ENCODE measurements around the gene NACC2. TPM values are rescaled to one million over a fixed set of nuclear protein-coding genes. Genes with fewer than 3 reads are reported as not detected.

Gene NACC2
- polyA plus RNA-seq, 1 donor (not counting 4 experiments of a cell fraction or from before 2014, with no cell fraction given), result 4.6 TPM

GRCh38 chr9:136133959-136134484 is 38.9 kb upstream of the NACC2 start:
- dilution Hi-C loops (cut with MboI; ENCODE audit: extremely low pct_ligation_motif_present, low sequenced_read_pairs), result no loop called here
- H3K79me2 ChIP-seq (ENCODE audit: control insufficient read depth, insufficient read depth, low read length), result no peaks in the 10 kb centered on the region
- peak overlapping the region in 1 of 3 experiments; percentile 20 for H3K4me3 ChIP-seq (ENCODE audit: control insufficient read depth in 2 of 3, extremely low read depth in 1 of 3, insufficient read depth in 2 of 3, low read depth in 1 of 3, low read length in 3 of 3)
- FAIRE-seq (no peak), DNase-seq (ENCODE audit: low read depth, low spot score) (no peak)
- no peaks in the 10 kb centered on the region for H3K9me3 ChIP-seq (ENCODE audit: control insufficient read depth, low read depth, low read length)
- no peaks in the 10 kb centered on the region for H4K20me1 ChIP-seq (ENCODE audit: control insufficient read depth, extremely low read depth, insufficient read depth, low read length)
- peaks cover 80% of the 10 kb centered on the region for H3K27me3 ChIP-seq (ENCODE audit: control insufficient read depth, extremely low read depth, insufficient read depth, low read length)
- H3K9me1 ChIP-seq (ENCODE audit: control insufficient read depth, extremely low read depth, insufficient read depth, low read length), result no peaks in the 10 kb centered on the region
- H3K4me1 ChIP-seq (ENCODE audit: control insufficient read depth, extremely low read depth, insufficient read depth, low read length), result peaks cover 8% of the 10 kb centered on the region
- no peak overlapping the region for H3K9ac ChIP-seq (ENCODE audit: control insufficient read depth, extremely low read depth, insufficient read depth, low read length)
- H3K4me2 ChIP-seq (ENCODE audit: control insufficient read depth, extremely low read depth, insufficient read depth, low read depth, low read length), result peak overlapping the region; percentile 64
- H3K36me3 ChIP-seq (ENCODE audit: control insufficient read depth in 2 of 2, extremely low read depth in 1 of 2, insufficient read depth in 2 of 2, low read length in 2 of 2), result no peaks in the 10 kb centered on the region
- H3K27ac ChIP-seq (ENCODE audit: control insufficient read depth, insufficient read depth, low read length), result no peak overlapping the region
- peak overlapping the region; percentile 46 for H2AFZ ChIP-seq (ENCODE audit: control insufficient read depth, low read length)
- TF ChIP-seq EZH2 (IDR thresholded peaks at IDR 0.05; ENCODE audit: low read length), result peak; percentile 64
- TF ChIP-seq CTCF (optimal IDR thresholded peaks at IDR 0.05 in 1 of 3, IDR thresholded peaks at IDR 0.05 in 1 of 3, conservative IDR thresholded peaks at IDR 0.05 in 1 of 3; ENCODE audit: extremely low read depth in 1 of 3, insufficient read depth in 2 of 3, low read length in 3 of 3), result no peak

- H3K9ac ChIP-seq (ENCODE audit: control insufficient read depth, extremely low read depth, insufficient read depth, low read length), result no peak overlapping the region
- no peaks in the 10 kb centered on the region for H3K9me1 ChIP-seq (ENCODE audit: control insufficient read depth, extremely low read depth, insufficient read depth, low read length)
- no peaks in the 10 kb centered on the region for H4K20me1 ChIP-seq (ENCODE audit: control insufficient read depth, extremely low read depth, insufficient read depth, low read length)
- peak overlapping the region; percentile 20 to 40 (median 31) for H3K4me3 ChIP-seq (ENCODE audit: control insufficient read depth in 2 of 3, extremely low read depth in 1 of 3, insufficient read depth in 2 of 3, low read depth in 1 of 3, low read length in 3 of 3)
- no peaks in the 10 kb centered on the region for H3K36me3 ChIP-seq (ENCODE audit: control insufficient read depth in 2 of 2, extremely low read depth in 1 of 2, insufficient read depth in 2 of 2, low read length in 2 of 2)
- dilution Hi-C loops (cut with MboI; ENCODE audit: extremely low pct_ligation_motif_present, low sequenced_read_pairs), result no loop called here
- DNase-seq (ENCODE audit: low read depth, low spot score), result no peak
- H3K4me2 ChIP-seq (ENCODE audit: control insufficient read depth, extremely low read depth, insufficient read depth, low read depth, low read length), result peak overlapping the region; percentile 64
- no peak overlapping the region for H3K27ac ChIP-seq (ENCODE audit: control insufficient read depth, insufficient read depth, low read length)
- no peaks in the 10 kb centered on the region for H3K9me3 ChIP-seq (ENCODE audit: control insufficient read depth, low read depth, low read length)
- peak; percentile 75 for TF ChIP-seq EZH2 (IDR thresholded peaks at IDR 0.05; ENCODE audit: low read length)
- TF ChIP-seq CTCF (optimal IDR thresholded peaks at IDR 0.05 in 1 of 3, IDR thresholded peaks at IDR 0.05 in 1 of 3, conservative IDR thresholded peaks at IDR 0.05 in 1 of 3; ENCODE audit: extremely low read depth in 1 of 3, insufficient read depth in 2 of 3, low read length in 3 of 3), result peak in 2 of 3 experiments; percentile 55 to 65
- no peak for FAIRE-seq
- H3K27me3 ChIP-seq (ENCODE audit: control insufficient read depth, extremely low read depth, insufficient read depth, low read length), result peaks cover 83% of the 10 kb centered on the region
- peaks cover 8% of the 10 kb centered on the region for H3K4me1 ChIP-seq (ENCODE audit: control insufficient read depth, extremely low read depth, insufficient read depth, low read length)
- H3K79me2 ChIP-seq (ENCODE audit: control insufficient read depth, insufficient read depth, low read length), result no peaks in the 10 kb centered on the region
- peak overlapping the region; percentile 46 for H2AFZ ChIP-seq (ENCODE audit: control insufficient read depth, low read length)
Observed at GRCh38 chr9:136133191-136133958, 38.3 kb upstream of the NACC2 start.
